ENCODE measurements around the gene TLX3. TPM values are rescaled to one million over a fixed set of nuclear protein-coding genes. Genes with fewer than 3 reads are reported as not detected.

TLX3 gene
- total RNA-seq = not detected

DNA sequence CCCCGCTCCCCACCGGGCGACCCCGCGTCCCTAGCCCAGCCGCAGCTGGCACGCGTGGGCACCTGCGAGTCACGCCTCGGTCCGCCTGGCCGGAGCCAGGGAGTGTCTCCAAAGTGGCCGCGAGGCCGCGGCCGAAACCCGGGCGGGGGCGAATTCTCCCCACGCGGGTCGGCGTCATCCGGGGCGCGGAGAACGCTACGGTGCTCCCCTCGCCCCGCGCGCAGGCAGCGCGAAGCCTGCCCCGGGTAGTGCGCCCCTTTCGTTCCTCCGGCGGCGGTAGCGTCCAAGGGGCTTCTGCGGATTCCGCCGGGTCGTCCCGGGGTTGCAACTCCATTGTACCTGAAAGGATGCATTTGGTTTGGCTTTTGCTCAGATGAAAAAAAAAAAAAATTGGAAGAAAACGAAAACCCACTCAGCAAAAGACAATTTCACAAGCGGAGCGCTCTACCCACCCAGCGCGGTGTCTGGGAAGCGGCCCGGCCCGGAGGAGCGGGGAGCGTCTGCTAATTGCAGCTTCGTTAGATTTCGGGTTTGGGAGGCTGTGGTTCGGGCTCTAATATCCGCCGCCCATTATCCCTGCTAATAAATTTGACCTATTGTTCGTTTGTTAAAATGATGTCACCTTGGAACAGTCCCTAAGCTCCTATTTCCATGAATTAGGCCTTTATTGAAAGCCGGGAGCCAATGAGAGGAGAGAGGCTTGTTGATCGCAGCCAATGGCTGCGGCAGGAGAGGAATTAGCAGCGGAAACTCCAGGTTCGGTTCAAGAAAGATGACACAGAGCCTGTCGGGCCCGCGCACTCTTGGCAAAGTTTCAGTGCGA, at the start of gene TLX3:
TSS of gene TLX3 (plus strand) at position 796 of the 823 bp plus-strand sequence. CDS start 118 bp downstream, outside the sequence.
- peak within 1 kb of the TSS; percentile 24 for H3K4me3 ChIP-seq
- DNase-seq (ENCODE audit: low spot score in 2 of 2) = peak in 1 of 2 donors; percentile 55
- WGBS = 7% methylated on average over 31 of the region's 73 CpGs
- no peaks in the 10 kb centered on the region for H3K36me3 ChIP-seq
- no peak within 1 kb of the TSS for H3K27ac ChIP-seq
- peaks cover 59% of the 10 kb centered on the region for H3K4me1 ChIP-seq
- no peak for TF ChIP-seq POLR2A (IDR thresholded peaks at IDR 0.05)
- TF ChIP-seq POLR2AphosphoS5 (IDR thresholded peaks at IDR 0.05) = no peak
- no peak for TF ChIP-seq EP300 (IDR thresholded peaks at IDR 0.05)
- TF ChIP-seq, protein P1, sequence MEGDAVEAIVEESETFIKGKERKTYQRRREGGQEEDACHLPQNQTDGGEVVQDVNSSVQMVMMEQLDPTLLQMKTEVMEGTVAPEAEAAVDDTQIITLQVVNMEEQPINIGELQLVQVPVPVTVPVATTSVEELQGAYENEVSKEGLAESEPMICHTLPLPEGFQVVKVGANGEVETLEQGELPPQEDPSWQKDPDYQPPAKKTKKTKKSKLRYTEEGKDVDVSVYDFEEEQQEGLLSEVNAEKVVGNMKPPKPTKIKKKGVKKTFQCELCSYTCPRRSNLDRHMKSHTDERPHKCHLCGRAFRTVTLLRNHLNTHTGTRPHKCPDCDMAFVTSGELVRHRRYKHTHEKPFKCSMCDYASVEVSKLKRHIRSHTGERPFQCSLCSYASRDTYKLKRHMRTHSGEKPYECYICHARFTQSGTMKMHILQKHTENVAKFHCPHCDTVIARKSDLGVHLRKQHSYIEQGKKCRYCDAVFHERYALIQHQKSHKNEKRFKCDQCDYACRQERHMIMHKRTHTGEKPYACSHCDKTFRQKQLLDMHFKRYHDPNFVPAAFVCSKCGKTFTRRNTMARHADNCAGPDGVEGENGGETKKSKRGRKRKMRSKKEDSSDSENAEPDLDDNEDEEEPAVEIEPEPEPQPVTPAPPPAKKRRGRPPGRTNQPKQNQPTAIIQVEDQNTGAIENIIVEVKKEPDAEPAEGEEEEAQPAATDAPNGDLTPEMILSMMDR (IDR thresholded peaks at IDR 0.05) = no peak
- no peaks in the 10 kb centered on the region for H3K9me3 ChIP-seq
- H3K27me3 ChIP-seq = peaks cover 99% of the 10 kb centered on the region

DNA sequence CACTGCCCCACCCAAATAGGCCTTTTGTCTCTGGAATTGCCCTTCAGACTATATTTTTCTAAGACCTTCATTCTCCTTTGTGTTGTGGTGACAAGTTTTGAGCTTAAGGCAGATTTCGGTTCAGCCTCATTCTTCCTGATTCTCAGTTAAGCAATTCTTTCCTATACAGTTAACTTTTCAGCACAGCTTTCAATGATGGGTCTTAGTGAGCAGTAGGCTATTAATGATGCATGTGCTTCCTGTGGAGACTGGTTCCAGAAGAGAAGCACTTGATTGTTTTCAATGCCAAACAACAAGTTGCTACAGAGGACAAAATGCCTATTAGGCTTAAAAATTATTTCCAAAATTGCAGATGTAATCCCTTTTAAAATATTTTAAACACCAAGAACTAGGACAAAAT, 47.7 kb upstream of the TLX3 start:
- Histone ChIP-seq H3K27ac (no peak overlapping the region), H3K9me3 (no peaks in the 10 kb centered on the region), H3K36me3 (no peaks in the 10 kb centered on the region), H3K4me3 (no peak overlapping the region), H3K27me3 (no peaks in the 10 kb centered on the region), H3K4me1 (no peaks in the 10 kb centered on the region)
- no peak for DNase-seq (ENCODE audit: low spot score in 2 of 2)
- TF ChIP-seq POLR2A (IDR thresholded peaks at IDR 0.05) (no peak), EP300 (IDR thresholded peaks at IDR 0.05) (no peak), POLR2AphosphoS5 (IDR thresholded peaks at IDR 0.05) (no peak)
- TF ChIP-seq, protein P1 (IDR thresholded peaks at IDR 0.05) = no peak
- 47% methylated on average over 1 of the region's 1 CpG for WGBS

DNA sequence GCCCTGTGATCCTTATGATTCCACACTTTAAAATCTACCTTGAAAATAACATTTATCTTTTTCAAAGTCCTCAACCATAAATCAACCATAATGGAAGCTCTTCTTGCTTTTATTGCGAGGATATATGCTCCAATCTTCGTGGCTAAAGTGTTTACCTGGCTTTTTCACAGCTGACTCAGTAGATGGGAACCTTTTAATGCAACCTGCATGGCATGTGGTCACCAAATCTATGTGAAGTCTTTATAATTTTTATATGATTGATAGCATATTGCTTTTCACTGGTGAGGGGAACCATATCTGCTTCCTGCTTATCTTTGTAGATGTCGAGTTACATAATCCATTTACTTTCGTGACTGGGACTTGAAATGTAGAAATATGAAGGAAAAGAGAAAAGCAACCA, 47.1 kb upstream of the TLX3 start:
- DNase-seq (ENCODE audit: low spot score in 2 of 2) = no peak
- no peaks in the 10 kb centered on the region for H3K9me3 ChIP-seq
- H3K27ac ChIP-seq = no peak overlapping the region
- no peaks in the 10 kb centered on the region for H3K4me1 ChIP-seq
- H3K36me3 ChIP-seq = no peaks in the 10 kb centered on the region
- no peaks in the 10 kb centered on the region for H3K27me3 ChIP-seq
- 95% methylated on average over 4 of the region's 4 CpGs for WGBS
- TF ChIP-seq POLR2AphosphoS5 (IDR thresholded peaks at IDR 0.05) (no peak), EP300 (IDR thresholded peaks at IDR 0.05) (no peak), POLR2A (IDR thresholded peaks at IDR 0.05) (no peak)
- TF ChIP-seq, protein P1 (IDR thresholded peaks at IDR 0.05) = no peak
- no peak overlapping the region for H3K4me3 ChIP-seq

- H3K4me3 ChIP-seq = no peak overlapping the region
- no peak for DNase-seq (ENCODE audit: low spot score in 2 of 2)
- no peaks in the 10 kb centered on the region for H3K27me3 ChIP-seq
- TF ChIP-seq, protein P1 (IDR thresholded peaks at IDR 0.05) = no peak
- TF ChIP-seq EP300 (IDR thresholded peaks at IDR 0.05) = no peak
- no peak for TF ChIP-seq POLR2A (IDR thresholded peaks at IDR 0.05)
- no peak for TF ChIP-seq POLR2AphosphoS5 (IDR thresholded peaks at IDR 0.05)
- H3K27ac ChIP-seq = no peak overlapping the region
- H3K36me3 ChIP-seq = no peaks in the 10 kb centered on the region
- H3K9me3 ChIP-seq = no peaks in the 10 kb centered on the region
- no peaks in the 10 kb centered on the region for H3K4me1 ChIP-seq
Measured at GRCh38 chr5:171263181-171263580, 45.9 kb upstream of the TLX3 start.

DNA sequence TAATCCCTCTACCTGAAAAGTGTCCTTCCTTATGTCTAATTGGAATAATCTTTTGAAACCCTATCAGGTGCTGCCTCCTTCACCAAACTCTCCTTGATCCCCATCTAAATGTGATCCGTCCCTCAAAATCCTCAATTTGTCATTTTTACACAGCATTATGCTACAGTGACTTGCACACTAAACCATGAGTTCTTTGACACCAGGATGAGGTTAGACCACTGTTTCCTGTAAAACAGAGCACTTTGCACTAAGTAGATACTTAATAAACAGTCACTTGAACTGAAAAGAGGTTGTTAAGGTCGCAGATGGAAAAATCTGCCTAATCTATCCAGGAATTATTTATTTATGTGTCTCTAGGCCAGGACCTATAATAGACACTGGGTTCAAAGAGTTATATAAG, 44.2 kb upstream of the TLX3 start:
- WGBS = 93% methylated on average over 2 of the region's 2 CpGs
- no peak overlapping the region for H3K4me3 ChIP-seq
- H3K36me3 ChIP-seq = no peaks in the 10 kb centered on the region
- H3K27me3 ChIP-seq = no peaks in the 10 kb centered on the region
- H3K4me1 ChIP-seq = no peaks in the 10 kb centered on the region
- no peak overlapping the region for H3K27ac ChIP-seq
- TF ChIP-seq EP300 (IDR thresholded peaks at IDR 0.05) (no peak), POLR2A (IDR thresholded peaks at IDR 0.05) (no peak), POLR2AphosphoS5 (IDR thresholded peaks at IDR 0.05) (no peak)
- TF ChIP-seq, protein P1 (IDR thresholded peaks at IDR 0.05) = no peak
- no peaks in the 10 kb centered on the region for H3K9me3 ChIP-seq
- DNase-seq (ENCODE audit: low spot score in 2 of 2) = no peak

Data from suprapubic skin (tissue), 4 donors.